Measurements from ENCODE around the gene C5AR1. TPM values are rescaled to one million over a fixed set of nuclear protein-coding genes. Genes with fewer than 3 reads are reported as not detected.

C5AR1 gene
- total and polyA plus RNA-seq, 9 of the 15 experiments (the other 6 are each of a cell fraction or from before 2014, with no cell fraction given): 0.06 to 1.6 (median 0.28) TPM; not detected in 3

DNA sequence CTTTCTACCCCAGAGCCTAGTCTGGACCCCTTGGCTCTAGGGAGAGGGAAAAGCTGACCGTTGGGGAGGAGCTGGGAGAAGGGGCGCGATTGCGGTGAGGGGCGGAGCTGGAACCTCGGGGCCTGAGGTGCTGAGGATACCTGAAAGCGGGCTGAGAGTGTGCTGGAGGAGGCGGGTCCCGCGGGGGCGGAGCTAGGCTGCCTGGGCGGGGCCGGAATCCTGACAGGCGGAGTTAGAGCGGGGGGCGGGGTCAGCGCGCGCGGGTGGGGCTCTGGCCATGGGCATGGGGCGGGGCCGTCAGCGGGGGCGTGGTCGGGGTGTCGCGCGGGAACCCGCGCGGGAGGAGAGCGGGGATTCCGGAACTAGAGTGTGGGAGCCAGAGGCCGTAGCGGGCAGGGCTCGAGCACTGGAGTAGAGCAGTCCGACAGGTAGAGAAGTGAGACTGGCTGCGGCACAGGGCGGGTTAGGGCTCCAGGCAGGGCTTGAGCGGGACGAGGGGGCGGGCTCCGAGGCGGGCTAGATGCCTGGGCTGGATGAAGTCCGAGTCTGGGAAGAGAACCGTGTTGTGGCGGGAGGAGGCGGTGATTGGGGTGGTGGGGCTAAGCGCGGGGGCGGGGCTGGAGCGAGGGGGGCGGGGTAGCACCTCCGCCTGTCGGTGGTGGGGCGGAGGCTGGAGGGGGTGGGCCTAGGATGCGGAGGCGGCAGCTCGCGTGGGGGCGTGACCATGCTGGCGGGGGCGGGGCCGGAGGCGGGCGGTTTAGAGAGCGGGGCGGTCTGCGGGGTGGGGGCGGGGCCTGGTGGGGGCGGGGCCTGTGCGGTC is 35.4 kb upstream of the C5AR1 start, which contains the start of gene INAFM1 (continued):
- TF ChIP-seq PREB (CRISPR knock-in tag; IDR thresholded peaks at IDR 0.05) (no peak), CBFB (CRISPR knock-in tag; IDR thresholded peaks at IDR 0.05) (no peak), RAD51 (IDR thresholded peaks at IDR 0.05; ENCODE audit: borderline replicate concordance, low read depth) (no peak), PHB (CRISPR knock-in tag; IDR thresholded peaks at IDR 0.05) (no peak), JUND (IDR thresholded peaks at IDR 0.05; ENCODE audit: borderline replicate concordance, low read depth, low read length) (0 out of 2 replicates have a peak, but pooled peaks have one; percentile 9), JUND (tag; IDR thresholded peaks at IDR 0.05; ENCODE audit: borderline replicate concordance, low read depth, low read length) (no peak; the same call in 2 of the 3 replicates), ZC3H8 (IDR thresholded peaks at IDR 0.05) (no peak), PHF20 (IDR thresholded peaks at IDR 0.05; ENCODE audit: partially characterized antibody) (peak; percentile 51), CCNT2 (IDR thresholded peaks at IDR 0.05; ENCODE audit: borderline replicate concordance, extremely low read depth, insufficient read length, low read depth, low read length) (peak; percentile 64), DLX4 (CRISPR knock-in tag; IDR thresholded peaks at IDR 0.05) (no peak), IRF9 (tag; IDR thresholded peaks at IDR 0.05) (no peak), ZNF764 (CRISPR knock-in tag; IDR thresholded peaks at IDR 0.05; ENCODE audit: low read depth) (no peak), ARID4B (CRISPR knock-in tag; IDR thresholded peaks at IDR 0.05) (peak; percentile 3; the same call in 1 of the 2 replicates)
- TF ChIP-seq, protein P1, sequence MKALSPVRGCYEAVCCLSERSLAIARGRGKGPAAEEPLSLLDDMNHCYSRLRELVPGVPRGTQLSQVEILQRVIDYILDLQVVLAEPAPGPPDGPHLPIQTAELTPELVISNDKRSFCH (CRISPR knock-in tag; IDR thresholded peaks at IDR 0.05): no peak
- TF ChIP-seq, protein P1 (tag; IDR thresholded peaks at IDR 0.05): no peak
- TF ChIP-seq, protein P2, sequence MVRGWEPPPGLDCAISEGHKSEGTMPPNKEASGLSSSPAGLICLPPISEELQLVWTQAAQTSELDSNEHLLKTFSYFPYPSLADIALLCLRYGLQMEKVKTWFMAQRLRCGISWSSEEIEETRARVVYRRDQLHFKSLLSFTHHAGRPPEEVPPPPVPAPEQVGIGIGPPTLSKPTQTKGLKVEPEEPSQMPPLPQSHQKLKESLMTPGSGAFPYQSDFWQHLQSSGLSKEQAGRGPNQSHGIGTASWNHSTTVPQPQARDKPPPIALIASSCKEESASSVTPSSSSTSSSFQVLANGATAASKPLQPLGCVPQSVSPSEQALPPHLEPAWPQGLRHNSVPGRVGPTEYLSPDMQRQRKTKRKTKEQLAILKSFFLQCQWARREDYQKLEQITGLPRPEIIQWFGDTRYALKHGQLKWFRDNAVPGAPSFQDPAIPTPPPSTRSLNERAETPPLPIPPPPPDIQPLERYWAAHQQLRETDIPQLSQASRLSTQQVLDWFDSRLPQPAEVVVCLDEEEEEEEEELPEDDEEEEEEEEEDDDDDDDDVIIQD (CRISPR knock-in tag; IDR thresholded peaks at IDR 0.05): no peak

Measured in K562 (cell line).